ENCODE results near the gene CDK5RAP2.
"Not testable (repeated sequence)": the region's sequence is repeated elsewhere in the genome, so short reads cannot be mapped to it uniquely, and the experiment has no call there.

The CDK5RAP2 gene

GRCh38 chr9:120580051-120580896 is at the start of gene CDK5RAP2:
Gene CDK5RAP2 (minus strand): TSS chr9:120580167. CDS start chr9:120579978, 189 bp downstream.
- peak; percentile 93 for DNase-seq (ENCODE audit: low spot score)

DNA sequence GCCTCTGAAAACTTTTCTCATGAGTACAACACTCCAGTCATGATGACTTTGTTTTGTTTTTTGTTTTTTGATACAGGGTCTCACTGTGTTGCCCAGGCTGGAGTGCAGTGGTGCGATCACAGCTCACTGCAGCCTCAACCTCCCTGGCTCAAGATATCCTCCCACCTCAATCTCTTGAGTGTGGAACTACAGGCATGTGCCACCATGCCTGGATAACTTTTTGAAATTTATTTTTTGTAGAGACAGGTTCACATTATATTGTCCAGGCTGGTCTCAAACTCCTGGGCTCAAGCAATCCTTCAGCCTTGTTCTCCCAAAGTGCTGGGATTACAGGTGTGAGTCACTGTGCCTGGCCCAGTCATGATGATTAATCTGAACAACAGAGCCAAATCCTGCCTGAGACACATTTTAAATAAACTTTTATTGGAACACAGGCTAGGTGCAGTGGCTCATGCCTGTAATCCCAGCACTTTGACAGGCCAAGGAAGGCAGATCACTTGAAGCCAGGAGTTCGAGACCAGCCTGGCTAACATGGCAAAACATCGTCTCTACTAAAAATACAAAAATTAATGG is 49.0 kb upstream of the CDK5RAP2 start:
- DNase-seq (ENCODE audit: low spot score): not testable (repeated sequence)

- no peak for DNase-seq (ENCODE audit: low spot score)
Observed at GRCh38 chr9:120628207-120628924, 48.4 kb upstream of the CDK5RAP2 start.

DNA sequence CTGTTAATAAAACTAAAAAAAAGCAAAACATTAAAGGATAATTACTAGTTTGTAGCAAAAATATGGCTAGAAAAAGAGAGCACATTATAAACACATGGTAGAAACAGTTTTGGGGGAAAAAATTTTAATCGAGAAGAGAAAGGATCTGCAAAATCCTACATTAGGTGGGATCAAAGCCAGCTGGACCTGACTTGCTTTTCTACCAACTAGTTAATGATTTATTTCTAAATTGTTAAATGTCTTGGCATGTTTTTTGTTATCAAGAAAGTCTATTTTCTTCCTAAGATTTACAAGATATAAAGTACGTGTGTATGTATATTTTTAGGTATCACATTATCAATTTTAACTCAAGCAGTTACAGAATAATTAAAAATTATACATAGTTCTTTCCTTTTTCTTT is 47.1 kb upstream of the CDK5RAP2 start:
- no peak for DNase-seq (ENCODE audit: low spot score)

GRCh38 chr9:120626512-120626911 is 46.5 kb upstream of the CDK5RAP2 start:
- DNase-seq (ENCODE audit: low spot score): no peak

DNA sequence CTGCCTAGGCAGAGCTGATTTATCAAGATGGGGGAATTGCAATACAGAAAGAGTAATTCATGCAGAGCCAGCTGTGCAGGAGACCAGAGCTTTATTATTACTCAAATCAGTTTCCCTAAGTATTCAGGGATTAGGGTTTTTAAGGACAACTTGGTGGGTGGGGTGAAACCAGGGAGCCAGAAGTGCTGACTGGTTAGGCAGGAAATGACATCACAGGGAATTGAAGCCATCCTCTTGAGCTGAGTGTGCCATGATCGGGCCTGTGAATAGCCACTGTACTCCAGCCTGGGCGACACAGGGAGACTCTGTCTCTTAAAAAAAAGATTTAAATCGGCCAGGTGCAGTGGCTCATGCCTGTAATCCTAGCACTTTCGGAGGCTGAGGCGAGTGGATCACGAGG is 45.3 kb upstream of the CDK5RAP2 start:
- DNase-seq (ENCODE audit: low spot score): no peak

DNA sequence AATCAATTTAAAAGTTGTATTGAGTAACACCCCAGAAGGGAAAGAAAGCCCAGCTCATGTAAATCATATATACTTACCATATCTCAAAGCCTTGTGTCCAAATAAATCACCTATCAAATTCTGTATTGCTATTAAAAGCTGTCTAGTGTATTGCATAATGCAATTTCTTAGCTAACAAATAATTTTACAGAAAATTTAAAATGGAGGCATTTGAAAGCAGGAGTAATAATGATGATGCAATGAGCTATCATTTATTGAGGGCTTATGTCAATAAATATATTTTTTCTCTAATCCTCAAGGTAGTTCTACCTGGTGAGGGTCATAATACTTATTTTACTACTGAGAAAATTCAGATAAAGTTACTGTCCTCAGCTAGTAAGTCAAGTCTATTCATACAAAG is 42.8 kb upstream of the CDK5RAP2 start:
- no peak for DNase-seq (ENCODE audit: low spot score)

GRCh38 chr9:120621941-120622340 is 42.0 kb upstream of the CDK5RAP2 start:
- no peak for DNase-seq (ENCODE audit: low spot score)

GRCh38 chr9:120619751-120620655 is 40.0 kb upstream of the CDK5RAP2 start:
- no peak for DNase-seq (ENCODE audit: low spot score)

GRCh38 chr9:120616966-120617935 is 37.3 kb upstream of the CDK5RAP2 start:
- DNase-seq (ENCODE audit: low spot score): no peak

DNA sequence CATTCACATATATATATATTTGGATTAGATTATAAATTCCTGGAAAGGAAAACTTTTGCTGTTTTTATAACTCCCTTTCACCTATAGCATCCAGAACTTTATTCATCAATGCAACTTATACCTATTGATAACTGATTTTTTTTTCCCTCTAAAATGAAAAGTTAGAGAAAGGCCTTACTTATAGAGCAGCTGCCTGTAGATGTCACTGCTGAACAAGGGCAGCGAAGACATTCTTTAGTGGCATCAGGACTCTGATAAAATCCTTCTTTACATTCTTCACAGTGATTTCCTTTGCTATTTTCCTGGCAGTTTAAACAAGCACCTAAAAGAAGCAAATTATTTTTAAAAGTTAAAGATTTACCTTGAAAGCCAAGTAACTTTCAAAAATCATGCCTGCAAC is 32.3 kb upstream of the CDK5RAP2 start:
- no peak for DNase-seq (ENCODE audit: low spot score)

GRCh38 chr9:120611690-120612068 is 31.7 kb upstream of the CDK5RAP2 start:
- no peak for DNase-seq (ENCODE audit: low spot score)

DNA sequence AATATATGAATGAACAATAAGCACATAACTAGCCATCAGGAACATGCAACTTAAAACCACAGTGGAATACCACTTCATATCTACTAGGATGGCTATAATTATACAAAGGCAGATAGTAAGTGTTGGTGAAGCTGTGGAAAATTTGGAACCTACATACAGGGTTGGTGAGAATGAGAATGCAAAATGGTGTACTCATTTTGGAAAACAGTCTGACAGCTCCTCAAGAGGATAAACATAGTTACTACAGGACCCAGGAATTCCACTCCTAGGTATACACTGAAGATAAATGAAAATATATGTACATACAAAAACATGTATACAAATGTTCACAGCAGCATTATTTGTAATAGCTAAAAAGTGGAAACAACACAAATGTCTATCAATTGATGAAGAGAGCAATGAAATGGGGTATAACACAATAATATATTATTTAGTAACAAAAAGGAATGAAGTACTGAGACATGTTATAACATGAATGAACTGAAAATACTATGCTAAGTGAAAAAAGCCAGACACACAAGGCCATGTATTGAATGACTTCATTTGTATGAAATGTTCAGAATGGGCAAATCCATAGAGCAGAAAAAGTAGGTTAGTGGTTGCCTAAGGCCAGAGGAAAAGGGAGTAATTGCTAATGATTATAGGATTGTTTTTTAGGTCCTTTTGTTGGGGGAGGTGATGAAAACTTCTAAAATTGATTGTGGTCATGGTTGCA is 31.2 kb upstream of the CDK5RAP2 start:
- DNase-seq (ENCODE audit: low spot score): no peak

DNA sequence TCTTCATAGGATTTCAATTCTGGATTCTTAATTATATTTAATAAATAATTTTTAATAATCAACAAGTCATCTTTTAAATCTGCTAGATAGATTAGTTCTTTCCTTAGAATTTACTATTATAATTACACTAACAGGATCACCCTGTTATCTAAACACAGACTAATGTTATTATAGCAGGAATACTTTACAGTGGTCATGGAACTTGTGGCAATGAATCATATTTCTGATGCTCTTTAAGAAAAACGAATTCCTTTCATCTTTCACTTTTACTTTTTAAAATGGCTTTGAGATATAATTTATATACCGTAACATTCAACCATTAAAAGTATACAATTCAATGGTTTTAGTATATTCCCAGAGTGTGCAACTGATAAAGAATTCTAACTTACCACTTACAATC is 29.7 kb upstream of the CDK5RAP2 start:
- DNase-seq (ENCODE audit: low spot score): no peak

GRCh38 chr9:120608421-120608820 is 28.5 kb upstream of the CDK5RAP2 start:
- DNase-seq (ENCODE audit: low spot score): no peak

DNA sequence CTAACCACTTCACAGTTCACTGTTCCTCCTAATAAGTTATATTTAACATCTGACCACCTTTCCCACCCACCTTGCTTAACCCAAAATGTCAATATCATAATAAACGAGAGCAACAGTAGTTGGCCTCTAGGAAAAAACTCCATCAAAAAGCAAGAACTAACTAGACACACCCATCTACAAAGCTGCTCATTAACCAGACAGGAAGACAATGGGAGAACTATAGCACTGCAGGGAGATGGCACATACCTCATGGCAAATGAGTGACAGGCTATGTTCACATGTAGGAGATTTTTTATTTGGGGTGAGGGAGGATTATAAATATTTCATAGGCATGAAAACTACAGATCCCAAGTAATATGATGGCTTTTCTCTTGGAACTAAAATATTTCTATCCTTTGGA is 23.6 kb upstream of the CDK5RAP2 start:
- no peak for DNase-seq (ENCODE audit: low spot score)

GRCh38 chr9:120603010-120603409 is 23.0 kb upstream of the CDK5RAP2 start:
- DNase-seq (ENCODE audit: low spot score): no peak

GRCh38 chr9:120593955-120594277 is 13.9 kb upstream of the CDK5RAP2 start:
- no peak for DNase-seq (ENCODE audit: low spot score)

- DNase-seq (ENCODE audit: low spot score): no peak
Observed at GRCh38 chr9:120593250-120593954, 13.4 kb upstream of the CDK5RAP2 start.

GRCh38 chr9:120592210-120592609 is 12.2 kb upstream of the CDK5RAP2 start:
- DNase-seq (ENCODE audit: low spot score): no peak

Measured in ecto neural progenitor cell (in vitro differentiated cells).